Calu3 (cell line): Measurements from ENCODE around the gene SLC27A1. TPM values are rescaled to one million over a fixed set of nuclear protein-coding genes. Genes with fewer than 3 reads are reported as not detected.

Experiments
- BruUV-seq: library from RNA; stranded (reverse); fragments of 400-500 nt; replicated peaks from 2 replicates; lab custom pipeline; 2021; lab: Mats Ljungman, UMichigan
- CTCF ChIA-PET: fragments of 300-600 bp; sonication (Branson Sonifier 250); formaldehyde crosslinking; loops from one replicate; lab custom pipeline; 2022; ENCODE audit warnings: antibody characterized with exemption; lab: Charles Lee
- DNase-seq: peaks from one replicate; pipeline ENCODE4 v3.0.0; 2022
- H3K27ac Mint-ChIP-seq: one replicate; pipeline ENCODE4 v1.8.0; 2022; ENCODE audit warnings: mixed read lengths; ENCODE audit not compliant: unreplicated experiment
- H3K27me3 Mint-ChIP-seq: one replicate; pipeline ENCODE4 v1.8.0; 2022; ENCODE audit warnings: mixed read lengths; ENCODE audit not compliant: unreplicated experiment
- H3K36me3 Mint-ChIP-seq: one replicate; pipeline ENCODE4 v1.8.0; 2022; ENCODE audit warnings: mild to moderate bottlenecking, moderate library complexity, mixed read lengths; ENCODE audit not compliant: insufficient read depth, unreplicated experiment
- H3K4me1 Mint-ChIP-seq: one replicate; pipeline ENCODE4 v1.8.0; 2022; ENCODE audit warnings: mild to moderate bottlenecking, low read depth, mixed read lengths; ENCODE audit not compliant: unreplicated experiment
- H3K4me3 Mint-ChIP-seq: one replicate; pipeline ENCODE4 v1.8.0; 2022; ENCODE audit warnings: mild to moderate bottlenecking, low read depth, moderate library complexity, mixed read lengths; ENCODE audit not compliant: unreplicated experiment
- H3K9me3 Mint-ChIP-seq: one replicate; pipeline ENCODE4 v1.8.0; 2022; ENCODE audit warnings: low read depth, mixed read lengths; ENCODE audit not compliant: unreplicated experiment
- CTCF ChIP-seq: fragments of 200-600 bp; IDR thresholded peaks from one replicate; pipeline ENCODE4 v1.8.0; 2022; ENCODE audit warnings: antibody characterized with exemption; ENCODE audit not compliant: unreplicated experiment
- intact Hi-C: fragments of 100-400 bp; cut with micrococcal nuclease; formaldehyde crosslinking; loops from one replicate; pipeline ENCODE4 v1.10.0; 2022; ENCODE audit not compliant: unreplicated experiment
- total RNA-seq: library from RNA; stranded (reverse); gene quantifications from 2 replicates; pipeline ENCODE4 v1.2.3, GENCODE V29; 2022

Gene SLC27A1
- total RNA-seq, 1 experiment from 2014 or later: 42.5 TPM

GRCh38 chr19:17475541-17476115 is 5.3 kb downstream of the SLC27A1 start:
- TF ChIP-seq CTCF: no peak
- H3K9me3 Mint-ChIP-seq: no peaks in the 10 kb centered on the region
- intact Hi-C loops: loop anchor here (5.0 kb wide), 1 partner anchor 37 kb away; the partner anchor contains the start of gene PGLS
- H3K4me3 Mint-ChIP-seq: peak overlapping the region; percentile 32
- peak overlapping the region; percentile 95 for H3K27ac Mint-ChIP-seq
- CTCF ChIA-PET: interaction anchor here (0.5 to 1.4 kb wide), 4 partner anchors 21 to 829 kb away, joined by 3 to 6 read pairs (median 4); no protein-coding TSS in a partner anchor
- peak; percentile 90 for DNase-seq
- peaks cover 14% of the 10 kb centered on the region for H3K4me1 Mint-ChIP-seq
- peaks cover 55% of the 10 kb centered on the region for H3K36me3 Mint-ChIP-seq
- H3K27me3 Mint-ChIP-seq: no peaks in the 10 kb centered on the region
- no TSS peak for BruUV-seq

GRCh38 chr19:17479325-17479791 is 9.0 kb downstream of the SLC27A1 start:
- H3K9me3 Mint-ChIP-seq: no peaks in the 10 kb centered on the region
- no peak overlapping the region for H3K4me3 Mint-ChIP-seq
- H3K27ac Mint-ChIP-seq: no peak overlapping the region
- DNase-seq: no peak
- no TSS peak for BruUV-seq
- CTCF ChIA-PET: interaction anchor here (0.6 kb wide), 1 partner anchor 30 kb away, joined by 4 read pairs; no protein-coding TSS in a partner anchor
- no peaks in the 10 kb centered on the region for H3K27me3 Mint-ChIP-seq
- intact Hi-C loops: loop anchor here (5.0 kb wide), 1 partner anchor 33 kb away; the partner anchor contains the start of gene PGLS
- no peak for TF ChIP-seq CTCF
- peaks cover 25% of the 10 kb centered on the region for H3K4me1 Mint-ChIP-seq
- H3K36me3 Mint-ChIP-seq: peaks cover 36% of the 10 kb centered on the region

- H3K36me3 Mint-ChIP-seq: peaks cover 38% of the 10 kb centered on the region
- H3K4me1 Mint-ChIP-seq: peaks cover 32% of the 10 kb centered on the region
- BruUV-seq: no TSS peak
- no peak for TF ChIP-seq CTCF
- H3K4me3 Mint-ChIP-seq: no peak overlapping the region
- H3K27ac Mint-ChIP-seq: no peak overlapping the region
- DNase-seq: no peak
- CTCF ChIA-PET: no interaction called here
- no peaks in the 10 kb centered on the region for H3K9me3 Mint-ChIP-seq
- no peaks in the 10 kb centered on the region for H3K27me3 Mint-ChIP-seq
- intact Hi-C loops: no loop called here
These were observed 11.7 kb downstream of the SLC27A1 start for GRCh38 chr19:17481986-17482385.

- no peak for DNase-seq
- no peak for TF ChIP-seq CTCF
- Mint-ChIP-seq H3K4me1 (peaks cover 26% of the 10 kb centered on the region), H3K9me3 (no peaks in the 10 kb centered on the region), H3K36me3 (peaks cover 42% of the 10 kb centered on the region), H3K27me3 (no peaks in the 10 kb centered on the region), H3K4me3 (no peak overlapping the region), H3K27ac (peak overlapping the region; percentile 31)
- intact Hi-C loops: no loop called here
- no TSS peak for BruUV-seq
- CTCF ChIA-PET: interaction anchor here (0.6 kb wide), 2 partner anchors 9 to 11 kb away, joined by 3 read pairs; no protein-coding TSS in a partner anchor
These were observed 12.7 kb downstream of the SLC27A1 start for GRCh38 chr19:17482877-17483604.
